Measurements from ENCODE around the gene SLC25A20.
A peak's percentile ranks its signal among the peaks of the same experiment; 100 is the strongest.

Gene SLC25A20, protein sequence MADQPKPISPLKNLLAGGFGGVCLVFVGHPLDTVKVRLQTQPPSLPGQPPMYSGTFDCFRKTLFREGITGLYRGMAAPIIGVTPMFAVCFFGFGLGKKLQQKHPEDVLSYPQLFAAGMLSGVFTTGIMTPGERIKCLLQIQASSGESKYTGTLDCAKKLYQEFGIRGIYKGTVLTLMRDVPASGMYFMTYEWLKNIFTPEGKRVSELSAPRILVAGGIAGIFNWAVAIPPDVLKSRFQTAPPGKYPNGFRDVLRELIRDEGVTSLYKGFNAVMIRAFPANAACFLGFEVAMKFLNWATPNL

DNA sequence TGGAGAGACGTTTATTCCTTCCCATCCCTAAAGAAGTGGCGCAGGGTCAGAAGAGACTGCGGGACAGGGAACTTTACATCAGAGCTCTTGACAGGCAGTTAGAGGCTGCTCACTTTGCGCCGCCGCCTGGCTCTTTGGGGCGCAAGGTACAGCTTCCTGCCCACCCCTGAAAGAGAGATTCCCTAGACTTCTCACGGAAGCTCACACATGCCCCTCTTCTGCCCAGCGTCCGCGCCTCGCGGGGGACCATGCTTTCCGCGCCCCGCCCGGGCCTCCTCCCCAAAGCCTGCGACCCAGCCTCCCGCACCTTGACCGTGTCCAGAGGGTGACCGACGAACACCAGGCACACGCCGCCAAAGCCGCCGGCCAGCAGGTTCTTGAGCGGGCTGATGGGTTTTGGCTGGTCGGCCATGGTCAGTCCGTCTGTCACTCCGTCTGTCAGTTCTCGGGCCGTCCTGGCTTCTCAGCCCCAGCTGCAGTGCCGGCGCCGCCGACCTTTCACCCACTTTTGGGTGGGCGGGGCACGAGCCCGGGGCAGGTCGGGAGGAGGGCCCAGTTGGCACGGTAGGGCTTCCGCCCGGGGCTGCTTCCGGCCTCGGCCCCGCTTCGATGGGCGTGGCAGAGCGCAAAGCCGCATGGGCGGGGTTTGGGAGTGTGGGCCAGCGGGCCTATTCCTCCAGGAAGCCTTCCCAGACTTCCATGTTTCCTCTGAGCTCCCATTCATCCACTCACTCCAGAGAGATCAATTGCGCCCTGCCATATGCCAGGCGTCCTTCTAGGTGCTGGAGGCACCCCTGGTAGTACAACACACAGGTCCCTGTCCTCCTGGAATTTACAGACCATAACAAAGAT lies at the start of gene SLC25A20:
SLC25A20 (minus strand) TSS at position 500 of the 852 bp plus-strand sequence; CDS start at position 412, 88 bp downstream.
- TF ChIP-seq, protein P1, sequence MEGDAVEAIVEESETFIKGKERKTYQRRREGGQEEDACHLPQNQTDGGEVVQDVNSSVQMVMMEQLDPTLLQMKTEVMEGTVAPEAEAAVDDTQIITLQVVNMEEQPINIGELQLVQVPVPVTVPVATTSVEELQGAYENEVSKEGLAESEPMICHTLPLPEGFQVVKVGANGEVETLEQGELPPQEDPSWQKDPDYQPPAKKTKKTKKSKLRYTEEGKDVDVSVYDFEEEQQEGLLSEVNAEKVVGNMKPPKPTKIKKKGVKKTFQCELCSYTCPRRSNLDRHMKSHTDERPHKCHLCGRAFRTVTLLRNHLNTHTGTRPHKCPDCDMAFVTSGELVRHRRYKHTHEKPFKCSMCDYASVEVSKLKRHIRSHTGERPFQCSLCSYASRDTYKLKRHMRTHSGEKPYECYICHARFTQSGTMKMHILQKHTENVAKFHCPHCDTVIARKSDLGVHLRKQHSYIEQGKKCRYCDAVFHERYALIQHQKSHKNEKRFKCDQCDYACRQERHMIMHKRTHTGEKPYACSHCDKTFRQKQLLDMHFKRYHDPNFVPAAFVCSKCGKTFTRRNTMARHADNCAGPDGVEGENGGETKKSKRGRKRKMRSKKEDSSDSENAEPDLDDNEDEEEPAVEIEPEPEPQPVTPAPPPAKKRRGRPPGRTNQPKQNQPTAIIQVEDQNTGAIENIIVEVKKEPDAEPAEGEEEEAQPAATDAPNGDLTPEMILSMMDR (IDR thresholded peaks at IDR 0.05): no peak
- TF ChIP-seq ZFX (IDR thresholded peaks at IDR 0.05; ENCODE audit: borderline replicate concordance): no peak
- H3K27ac ChIP-seq: peak within 1 kb of the TSS; percentile 59

DNA sequence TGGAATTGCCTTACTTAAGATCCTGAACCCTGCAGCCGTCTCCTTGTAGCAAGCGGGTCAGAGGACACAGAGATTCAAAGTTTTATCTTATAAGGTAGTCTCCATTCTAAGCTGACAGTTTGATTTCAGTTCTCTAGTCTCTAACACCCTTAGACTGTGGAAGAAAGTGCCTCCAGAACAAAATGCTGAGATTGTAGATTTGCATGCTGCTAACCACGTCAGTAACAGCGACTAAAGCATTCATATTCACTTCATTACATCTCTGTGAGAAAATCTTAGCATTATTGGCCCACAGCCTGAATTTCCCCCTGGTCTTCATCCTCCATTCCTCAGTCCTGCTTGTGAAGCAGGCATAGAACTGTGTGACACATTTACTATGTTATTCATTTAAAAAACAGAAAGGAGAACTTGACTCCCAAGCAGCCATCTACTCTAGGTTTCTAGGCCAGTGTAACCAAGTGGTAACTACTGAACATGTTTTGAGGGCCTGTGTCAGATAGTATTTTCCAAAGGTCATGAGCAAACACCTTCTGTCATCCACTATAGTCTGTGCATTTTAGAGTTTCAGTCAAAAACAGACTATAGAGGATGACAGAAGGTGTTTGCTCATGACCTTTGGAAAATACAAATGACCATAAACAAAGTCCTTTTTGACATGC lies 47.3 kb upstream of the SLC25A20 start:
- TF ChIP-seq, protein P1 (IDR thresholded peaks at IDR 0.05): no peak
- no peak for TF ChIP-seq ZFX (IDR thresholded peaks at IDR 0.05; ENCODE audit: borderline replicate concordance)
- H3K27ac ChIP-seq: 0 out of 2 replicates have a peak overlapping the region, but pooled peaks have one; percentile 9

DNA sequence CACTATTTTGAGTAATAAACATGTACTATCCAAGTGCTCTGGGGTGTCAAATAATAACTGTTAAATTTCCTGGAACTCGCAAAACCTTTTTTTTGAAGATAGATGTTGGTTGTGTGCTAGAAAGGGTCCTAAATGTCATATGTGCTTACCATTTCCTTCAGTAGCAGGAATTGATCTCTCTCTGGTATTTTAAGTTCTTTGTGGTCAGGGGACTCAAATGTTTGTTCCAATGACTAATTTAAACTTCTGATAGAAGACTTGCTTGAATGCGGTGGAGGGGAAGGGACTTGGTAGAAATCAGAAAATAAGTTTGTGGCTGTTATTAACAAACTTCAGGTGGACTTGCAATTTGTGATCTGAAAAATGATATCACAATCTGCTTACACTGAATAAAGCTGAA lies 46.8 kb upstream of the SLC25A20 start:
- TF ChIP-seq ZFX (IDR thresholded peaks at IDR 0.05; ENCODE audit: borderline replicate concordance): no peak
- TF ChIP-seq, protein P1 (IDR thresholded peaks at IDR 0.05): no peak
- no peak overlapping the region for H3K27ac ChIP-seq

DNA sequence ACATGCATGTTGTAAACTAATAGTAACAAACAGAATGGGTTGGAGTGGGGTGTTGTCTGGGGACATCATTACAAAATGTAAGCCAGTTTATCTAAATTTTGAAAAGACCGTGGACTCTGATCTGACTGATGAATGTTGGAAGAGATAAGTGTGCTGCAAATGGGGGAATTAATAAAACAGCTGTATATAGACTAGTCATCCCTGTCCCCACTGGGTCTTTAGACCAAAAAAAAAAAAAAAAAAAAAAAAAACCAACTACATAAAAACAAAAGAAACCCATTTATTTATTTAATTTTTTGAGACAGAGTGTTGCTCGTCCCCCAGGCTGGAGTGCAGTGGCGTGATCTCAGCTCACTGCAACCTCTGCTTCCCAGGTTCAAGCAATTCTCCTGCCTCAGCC lies 40.0 kb upstream of the SLC25A20 start:
- no peak for TF ChIP-seq ZFX (IDR thresholded peaks at IDR 0.05; ENCODE audit: borderline replicate concordance)
- TF ChIP-seq, protein P1 (IDR thresholded peaks at IDR 0.05): no peak
- H3K27ac ChIP-seq: no peak overlapping the region

DNA sequence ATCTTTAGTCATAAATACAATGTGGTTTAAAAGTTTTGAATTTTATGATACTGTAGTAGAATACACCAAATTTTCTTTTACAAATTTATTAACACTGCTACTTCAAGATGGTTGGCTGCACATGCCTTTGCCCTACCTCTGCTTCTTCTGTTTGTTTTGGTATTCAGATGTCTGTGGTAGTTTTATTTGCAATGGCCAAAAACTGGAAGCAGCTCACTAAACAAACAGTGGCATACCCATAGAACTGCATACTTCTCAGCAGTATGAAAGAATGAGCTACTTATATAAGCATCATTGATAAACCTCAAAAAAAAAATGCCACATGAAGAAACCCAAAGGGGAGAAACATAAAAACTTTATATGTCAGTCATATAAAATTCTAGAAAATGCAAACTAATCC lies 39.5 kb upstream of the SLC25A20 start:
- no peak overlapping the region for H3K27ac ChIP-seq
- TF ChIP-seq, protein P1 (IDR thresholded peaks at IDR 0.05): no peak
- TF ChIP-seq ZFX (IDR thresholded peaks at IDR 0.05; ENCODE audit: borderline replicate concordance): no peak

DNA sequence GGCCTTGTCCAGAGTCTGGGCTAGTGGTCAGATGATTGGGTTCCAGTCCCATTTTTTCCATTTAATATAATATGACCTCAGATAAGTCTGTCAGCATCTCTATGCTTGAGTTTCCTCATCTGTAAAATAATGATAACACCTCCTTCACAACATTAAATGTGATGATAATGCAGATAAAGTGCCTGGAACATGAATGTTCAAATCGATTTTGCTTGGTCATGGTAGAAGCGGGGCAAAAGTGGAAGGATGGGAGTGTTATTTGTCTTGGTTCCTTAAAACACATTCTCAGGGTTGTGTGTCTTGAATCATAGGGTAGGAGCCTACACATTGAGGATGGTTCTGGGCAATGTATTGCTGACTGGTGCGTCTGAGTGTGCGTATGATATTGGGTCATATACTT lies 36.8 kb upstream of the SLC25A20 start:
- TF ChIP-seq, protein P1 (IDR thresholded peaks at IDR 0.05): no peak
- TF ChIP-seq ZFX (IDR thresholded peaks at IDR 0.05; ENCODE audit: borderline replicate concordance): no peak
- no peak overlapping the region for H3K27ac ChIP-seq

Measured in 22Rv1 (cell line).